LNCaP clone FGC (cell line): ENCODE data around the gene FTCD.
A peak's percentile ranks its signal among the peaks of the same experiment; 100 is the strongest.

Experiments used
- DNase-seq: peaks from one replicate; pipeline ENCODE4 v3.0.0-alpha.2; 2011; ENCODE audit warnings: low read depth
- H3K4me3 ChIP-seq: 2 replicates; pipeline ENCODE4 v1.5.1; 2011; ENCODE audit warnings: mild to moderate bottlenecking, low read depth, low read length, control low read depth
- CTCF ChIP-seq: IDR thresholded peaks from 2 replicates; pipeline ENCODE4 v1.5.1; 2012; ENCODE audit warnings: mild to moderate bottlenecking; ENCODE audit not compliant: control insufficient read depth, insufficient read depth; ENCODE audit errors: extremely low read depth

The FTCD gene

GRCh38 chr21:46097336-46098293 lies 57.8 kb downstream of the FTCD start, which contains the start of gene COL6A2:
COL6A2 (plus strand) TSS chr21:46098112.
- peak; percentile 34 for TF ChIP-seq CTCF
- peak within 1 kb of the TSS; percentile 46 for H3K4me3 ChIP-seq
- DNase-seq, result no peak

GRCh38 chr21:46096596-46097335 lies 58.6 kb downstream of the FTCD start:
- DNase-seq, result no peak
- no peak overlapping the region for H3K4me3 ChIP-seq
- no peak for TF ChIP-seq CTCF

GRCh38 chr21:46095814-46096595 lies 59.4 kb downstream of the FTCD start:
- no peak for TF ChIP-seq CTCF
- no peak for DNase-seq
- no peak overlapping the region for H3K4me3 ChIP-seq

- no peak overlapping the region for H3K4me3 ChIP-seq
- DNase-seq, result peak; percentile 43
- no peak for TF ChIP-seq CTCF
Measured at GRCh38 chr21:46095083-46095719, 60.2 kb downstream of the FTCD start.

- H3K4me3 ChIP-seq, result no peak overlapping the region
- no peak for DNase-seq
- no peak for TF ChIP-seq CTCF
Measured at GRCh38 chr21:46094401-46095082, 60.8 kb downstream of the FTCD start.

- DNase-seq, result no peak
- no peak for TF ChIP-seq CTCF
- H3K4me3 ChIP-seq, result no peak overlapping the region
Measured at GRCh38 chr21:46093668-46094400, 61.5 kb downstream of the FTCD start.
